Glomerular endothelial cell (primary cell): ENCODE results near the gene SCAPER. TPM values are rescaled to one million over a fixed set of nuclear protein-coding genes. Genes with fewer than 3 reads are reported as not detected.

ENCODE experiments used
- DNase-seq: peaks from one replicate; pipeline ENCODE4 v3.0.0-alpha.2; 2011; ENCODE audit warnings: low read depth, low spot score; ENCODE audit errors: extremely low read depth
- total RNA-seq: library from RNA; depleted of rRNA; stranded (reverse); fragments of >200 nt; gene quantifications from 2 replicates; pipeline ENCODE4 v1.2.3, GENCODE V29; 2015

The SCAPER gene
- total RNA-seq, 1 donor from 2014 or later, result 13.8 TPM

- no peak for DNase-seq
These were observed 316.1 kb downstream of the SCAPER start for GRCh38 chr15:76588811-76589747.

DNA sequence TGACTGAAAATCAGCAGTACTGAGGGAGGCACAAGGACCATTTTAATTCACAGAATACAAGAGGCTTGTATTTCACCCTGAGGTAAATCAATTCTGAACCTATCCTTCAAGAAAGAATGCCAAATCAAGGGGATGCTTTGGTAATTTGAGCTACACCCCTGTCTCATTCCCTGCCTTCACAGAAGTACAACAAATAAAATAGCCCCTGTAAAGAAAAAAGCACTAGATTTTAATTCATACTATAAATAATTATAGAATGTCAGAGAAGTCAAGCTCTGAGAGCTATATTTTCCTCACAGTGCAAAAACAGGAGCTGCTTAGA lies 319.6 kb downstream of the SCAPER start:
- DNase-seq, result no peak

- no peak for DNase-seq
These were observed 320.1 kb downstream of the SCAPER start for GRCh38 chr15:76584868-76585575.

DNA sequence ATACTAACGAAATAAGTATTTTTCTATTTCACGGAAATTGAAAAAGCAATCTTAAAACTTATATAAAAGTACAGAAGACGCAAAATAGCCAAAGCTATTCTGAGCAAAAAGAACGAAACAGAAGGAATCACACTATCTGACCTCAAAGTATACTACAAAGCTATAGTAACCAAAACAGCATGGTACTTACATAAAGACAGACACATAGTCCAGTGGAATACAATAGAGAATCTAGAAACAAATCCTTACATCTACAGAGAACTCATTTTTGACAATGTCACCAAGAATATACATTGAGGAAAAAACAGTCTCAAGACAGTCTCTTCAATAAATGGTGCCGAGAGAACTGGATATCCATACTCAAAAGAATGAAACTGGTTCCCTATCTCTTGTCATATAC lies 322.6 kb downstream of the SCAPER start:
- DNase-seq, result no peak

DNA sequence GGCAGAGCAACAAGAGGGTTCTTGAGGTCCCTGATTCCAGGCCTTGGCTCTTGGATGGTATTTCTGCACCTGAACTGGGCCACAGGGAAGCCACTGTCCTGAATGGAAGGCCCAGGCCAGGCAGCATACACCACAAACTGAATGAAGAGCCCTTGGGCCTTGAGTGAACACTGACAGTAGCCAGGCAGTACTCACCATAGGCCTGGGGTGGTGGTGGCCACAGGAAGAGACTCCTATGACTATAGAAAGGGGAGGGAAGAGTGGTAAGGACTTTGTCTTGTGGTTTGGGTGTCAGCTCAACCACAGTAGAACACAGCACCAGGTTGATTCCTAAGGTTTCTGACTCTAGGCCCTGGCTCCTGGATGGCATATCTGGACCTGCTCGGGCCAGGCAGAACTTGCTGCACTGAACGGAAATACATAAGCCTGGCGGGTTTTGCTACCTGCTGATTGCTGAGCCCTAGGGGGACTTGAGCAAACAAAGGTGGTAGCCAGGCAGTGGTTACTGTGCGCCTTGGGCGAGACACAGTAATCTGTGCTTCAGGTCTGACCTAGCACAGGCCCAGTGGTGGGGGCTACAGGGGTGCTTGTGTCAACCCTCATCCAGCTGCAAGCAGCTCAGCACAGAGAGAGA lies 327.1 kb downstream of the SCAPER start:
- no peak for DNase-seq

DNA sequence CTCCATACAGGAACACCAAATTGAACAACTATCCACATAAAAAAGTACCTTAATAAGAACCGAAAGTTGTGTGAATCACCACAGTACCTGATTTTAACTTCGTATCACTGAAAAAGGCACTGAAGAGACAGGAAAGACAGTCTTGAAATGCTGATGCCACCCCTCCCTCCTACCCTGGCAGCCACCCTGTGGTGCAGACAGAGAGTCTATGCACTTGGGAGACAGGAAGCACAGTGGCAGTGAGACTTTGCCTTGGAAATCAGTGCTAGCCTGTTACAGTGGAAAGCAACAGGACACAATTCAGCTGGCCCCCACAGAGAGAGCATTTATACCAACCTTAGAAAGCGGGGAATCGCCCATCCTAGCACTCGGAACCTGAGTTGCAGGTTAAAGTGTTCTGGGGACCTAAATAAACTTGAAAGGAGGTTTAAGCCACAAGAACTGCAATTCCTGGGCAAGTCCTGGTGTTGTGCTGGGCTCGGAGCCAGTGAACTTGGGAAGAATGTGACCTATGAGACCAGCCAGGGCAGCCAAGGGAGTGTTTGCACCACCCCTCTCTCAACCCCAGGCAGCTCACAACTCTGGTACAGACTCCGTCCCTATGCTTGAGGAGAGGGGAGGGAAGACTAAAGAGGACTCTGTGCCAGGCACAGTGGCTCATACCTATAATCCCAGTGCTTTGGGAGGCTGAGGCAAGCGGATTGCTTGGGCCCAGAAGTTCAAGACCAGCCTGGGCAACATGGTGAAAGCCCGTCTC lies 328.4 kb downstream of the SCAPER start:
- peak; percentile 2 for DNase-seq

- no peak for DNase-seq
These were observed 329.5 kb downstream of the SCAPER start for GRCh38 chr15:76575679-76576078.

GRCh38 chr15:76575274-76575673 lies 329.9 kb downstream of the SCAPER start:
- no peak for DNase-seq

GRCh38 chr15:76572983-76573314 lies 332.2 kb downstream of the SCAPER start:
- DNase-seq, result no peak

- no peak for DNase-seq
These were observed 338.9 kb downstream of the SCAPER start for GRCh38 chr15:76566276-76566675.

GRCh38 chr15:76565366-76565765 lies 339.8 kb downstream of the SCAPER start:
- DNase-seq, result no peak

- DNase-seq, result no peak
These were observed 349.9 kb downstream of the SCAPER start for GRCh38 chr15:76555247-76555646.

DNA sequence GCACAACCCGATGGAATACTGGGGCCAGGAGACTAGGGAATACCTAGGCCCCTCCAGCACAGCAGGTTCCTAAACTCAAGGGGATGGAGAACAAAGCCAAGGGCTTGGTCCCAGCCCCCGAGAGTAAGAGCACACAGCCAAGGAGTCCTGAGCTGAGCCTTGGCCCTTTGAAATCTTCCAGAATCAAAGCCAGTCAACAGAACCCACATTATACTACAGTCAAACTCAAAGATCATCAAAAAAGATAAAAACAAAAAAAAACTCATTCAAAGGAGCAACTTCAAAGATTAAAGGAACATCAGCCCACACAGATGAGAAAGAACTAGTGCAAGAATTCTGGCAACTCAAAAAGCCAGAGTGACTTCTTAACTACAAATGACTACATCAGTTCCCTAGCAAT lies 351.6 kb downstream of the SCAPER start:
- DNase-seq, result no peak

DNA sequence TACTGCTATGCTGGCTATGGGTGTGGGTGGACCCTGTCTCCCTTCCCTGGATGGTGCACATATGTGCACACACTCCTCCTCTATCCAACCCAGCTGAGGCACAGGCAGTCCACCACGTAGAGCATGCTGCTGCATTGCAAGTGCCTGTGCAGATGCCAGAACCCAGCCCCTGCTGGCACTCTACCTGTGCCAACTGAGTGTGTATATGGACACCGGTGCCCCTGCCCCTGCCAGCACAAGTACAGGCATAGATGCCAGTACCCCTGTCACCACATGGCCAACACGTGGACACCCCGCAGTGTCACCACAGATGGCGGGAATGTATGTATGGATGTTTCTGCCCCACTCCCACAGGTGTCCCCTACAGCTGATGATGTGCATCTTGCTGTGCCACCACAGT lies 352.0 kb downstream of the SCAPER start:
- DNase-seq, result no peak

DNA sequence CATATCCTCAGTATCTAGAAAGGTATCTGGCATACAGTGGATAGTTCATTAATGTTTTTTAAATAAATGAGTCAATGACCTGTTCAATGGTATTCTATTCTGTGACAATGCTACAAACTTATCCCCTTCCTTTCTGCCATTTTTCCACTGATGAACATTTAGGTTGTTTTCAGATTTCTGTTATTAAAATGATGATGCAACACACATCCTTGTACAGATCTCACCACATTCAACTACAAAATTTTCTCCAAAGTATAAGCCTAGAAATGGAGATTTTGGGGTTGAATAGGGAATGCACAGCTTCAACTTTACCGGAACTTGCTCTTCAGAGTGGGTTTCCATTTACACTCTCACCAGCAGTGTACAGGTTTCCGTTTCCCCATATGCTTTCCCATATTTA lies 358.3 kb downstream of the SCAPER start:
- no peak for DNase-seq

DNA sequence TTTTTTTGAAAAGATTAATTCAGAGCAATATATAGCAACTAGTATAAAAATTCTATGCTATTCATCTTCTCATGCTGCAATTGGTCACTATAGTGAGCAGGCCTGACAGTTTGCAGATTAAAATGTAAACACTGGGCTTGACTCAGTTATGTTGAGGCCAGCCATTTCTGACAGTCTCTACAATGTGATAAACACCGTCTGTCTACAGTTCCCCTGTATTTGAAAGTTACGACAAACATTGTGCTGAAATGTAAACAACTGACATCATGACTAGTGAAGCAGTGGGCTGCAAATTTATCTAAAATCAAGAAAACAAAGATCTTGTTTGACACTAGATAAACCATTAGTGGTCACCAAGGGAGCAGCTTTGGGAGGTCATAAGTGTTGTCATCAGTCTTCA lies 371.1 kb downstream of the SCAPER start:
- no peak for DNase-seq

- DNase-seq, result no peak
These were observed 371.9 kb downstream of the SCAPER start for GRCh38 chr15:76533060-76533820.

- DNase-seq, result no peak
These were observed 375.2 kb downstream of the SCAPER start for GRCh38 chr15:76529911-76530310.

DNA sequence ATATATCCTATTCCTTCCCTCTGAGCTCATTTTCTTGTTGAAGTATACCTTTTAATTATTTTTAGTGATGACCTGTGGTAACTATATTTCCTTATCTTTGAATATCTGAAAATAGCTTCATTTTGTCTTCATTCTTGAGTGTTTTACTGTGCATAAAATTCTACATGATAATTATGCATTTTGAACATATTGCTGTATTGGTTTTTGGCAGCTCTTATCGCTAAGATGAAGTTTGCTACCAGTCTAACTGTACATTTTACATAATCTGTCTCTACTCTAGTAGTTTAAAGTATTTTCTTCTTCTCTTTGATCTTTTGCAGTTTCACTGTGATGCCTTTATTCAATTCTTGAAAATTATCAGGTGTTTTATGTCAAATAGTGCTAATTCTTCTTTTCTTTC lies 379.0 kb downstream of the SCAPER start:
- DNase-seq, result no peak

- DNase-seq, result no peak
These were observed 387.2 kb downstream of the SCAPER start for GRCh38 chr15:76517910-76518309.
